Peyer's patch (tissue), 4 donors: ENCODE measurements around the gene SWT1. TPM values are rescaled to one million over a fixed set of nuclear protein-coding genes. Genes with fewer than 3 reads are reported as not detected.

Experiments used
- DNase-seq, 3 donors: peaks; one replicate each; pipeline ENCODE4 v3.0.0-alpha.2; 2017 to 2019
- H3K27ac ChIP-seq, 4 donors: fragments of 200-600 bp; sonication (generic); one replicate each; pipeline ENCODE4 v1.5.1; 2016 to 2019
- H3K27me3 ChIP-seq, 2 donors: fragments of 200-600 bp; sonication (generic); one replicate each; pipeline ENCODE4 v1.5.1; 2019
- H3K36me3 ChIP-seq, 3 donors: fragments of 200-600 bp; sonication (generic); one replicate each; pipeline ENCODE4 v1.5.1; 2016 to 2019
- H3K4me1 ChIP-seq, 4 donors: fragments of 200-600 bp; sonication (generic); one replicate each; pipeline ENCODE4 v1.5.1; 2016 to 2019
- H3K4me3 ChIP-seq, 4 donors: fragments of 200-600 bp; sonication (generic); 1 replicate in 3 of 4; 2 replicates in 1 of 4; pipeline ENCODE4 v1.5.1; 2016 to 2019; ENCODE audit warnings: mild to moderate bottlenecking in 1 of 4
- H3K9me3 ChIP-seq, 4 donors: fragments of 200-600 bp; sonication (generic); one replicate each; pipeline ENCODE4 v1.5.1; 2016 to 2019; ENCODE audit warnings: mild to moderate bottlenecking in 1 of 4
- CTCF ChIP-seq, 6 experiments: fragments of 450-650 bp in 4 of 6; fragments of 200-600 bp in 2 of 6; sonication (generic) in 1 of 6; IDR thresholded peaks; one replicate each; pipeline ENCODE4 v1.5.1; 2017 to 2019; ENCODE audit warnings: antibody characterized with exemption in 6 of 6, mild to moderate bottlenecking in 3 of 6, moderate library complexity in 1 of 6
- POLR2A ChIP-seq, 2 donors: fragments of 450-650 bp; IDR thresholded peaks; one replicate each; pipeline ENCODE4 v1.5.1; 2017; ENCODE audit warnings: antibody characterized with exemption in 2 of 2, mild to moderate bottlenecking in 2 of 2, moderate library complexity in 2 of 2
- total RNA-seq, 4 donors: library from RNA; depleted of rRNA; stranded (reverse); fragments of >200 nt; gene quantifications; one replicate each; pipeline ENCODE4 v1.1.0, GENCODE V29; 2016

Gene SWT1
- total RNA-seq, 4 donors from 2014 or later, result 6.0 to 21.5 (median 8.6) TPM

GRCh38 chr1:185268352-185268751, 111.4 kb downstream of the SWT1 start:
- TF ChIP-seq CTCF (IDR thresholded peaks at IDR 0.05) (no peak), POLR2A (IDR thresholded peaks at IDR 0.05) (no peak)
- Histone ChIP-seq H3K4me3 (no peak overlapping the region), H3K27ac (no peak overlapping the region), H3K27me3 (no peaks in the 10 kb centered on the region), H3K36me3 (no peaks in the 10 kb centered on the region), H3K4me1 (no peaks in the 10 kb centered on the region), H3K9me3 (no peaks in the 10 kb centered on the region)
- DNase-seq, result no peak

GRCh38 chr1:185271921-185272320, 115.0 kb downstream of the SWT1 start:
- no peak overlapping the region for H3K27ac ChIP-seq
- DNase-seq, result no peak
- H3K4me1 ChIP-seq, result no peaks in the 10 kb centered on the region
- no peaks in the 10 kb centered on the region for H3K27me3 ChIP-seq
- no peaks in the 10 kb centered on the region for H3K9me3 ChIP-seq
- H3K4me3 ChIP-seq, result no peak overlapping the region
- TF ChIP-seq CTCF (IDR thresholded peaks at IDR 0.05) (no peak), POLR2A (IDR thresholded peaks at IDR 0.05) (no peak)
- H3K36me3 ChIP-seq, result no peaks in the 10 kb centered on the region

GRCh38 chr1:185279571-185279970, 122.6 kb downstream of the SWT1 start:
- no peak overlapping the region for H3K4me3 ChIP-seq
- H3K27me3 ChIP-seq, result no peaks in the 10 kb centered on the region
- TF ChIP-seq POLR2A (IDR thresholded peaks at IDR 0.05) (no peak), CTCF (IDR thresholded peaks at IDR 0.05) (no peak)
- H3K9me3 ChIP-seq, result no peaks in the 10 kb centered on the region
- no peaks in the 10 kb centered on the region for H3K4me1 ChIP-seq
- DNase-seq, result no peak
- H3K36me3 ChIP-seq, result no peaks in the 10 kb centered on the region
- H3K27ac ChIP-seq, result no peak overlapping the region

- Histone ChIP-seq H3K4me3 (no peak overlapping the region), H3K27ac (no peak overlapping the region), H3K9me3 (no peaks in the 10 kb centered on the region), H3K4me1 (no peaks in the 10 kb centered on the region), H3K27me3 (no peaks in the 10 kb centered on the region), H3K36me3 (no peaks in the 10 kb centered on the region)
- TF ChIP-seq POLR2A (IDR thresholded peaks at IDR 0.05) (no peak), CTCF (IDR thresholded peaks at IDR 0.05) (no peak)
- no peak for DNase-seq
Measured at GRCh38 chr1:185280589-185280988, 123.6 kb downstream of the SWT1 start.

- H3K9me3 ChIP-seq, result no peaks in the 10 kb centered on the region
- H3K27me3 ChIP-seq, result no peaks in the 10 kb centered on the region
- H3K36me3 ChIP-seq, result no peaks in the 10 kb centered on the region
- no peaks in the 10 kb centered on the region for H3K4me1 ChIP-seq
- peak overlapping the region in 1 of 4 donors; percentile 11 for H3K27ac ChIP-seq
- TF ChIP-seq POLR2A (IDR thresholded peaks at IDR 0.05), result no peak
- no peak for TF ChIP-seq CTCF (IDR thresholded peaks at IDR 0.05)
- H3K4me3 ChIP-seq, result no peak overlapping the region
- DNase-seq, result no peak
Measured at GRCh38 chr1:185281245-185281644, 124.3 kb downstream of the SWT1 start.

GRCh38 chr1:185284116-185284515, 127.1 kb downstream of the SWT1 start:
- Histone ChIP-seq H3K27me3 (no peaks in the 10 kb centered on the region), H3K27ac (no peak overlapping the region), H3K36me3 (no peaks in the 10 kb centered on the region), H3K4me1 (no peaks in the 10 kb centered on the region), H3K9me3 (no peaks in the 10 kb centered on the region), H3K4me3 (no peak overlapping the region)
- TF ChIP-seq POLR2A (IDR thresholded peaks at IDR 0.05), result no peak
- no peak for TF ChIP-seq CTCF (IDR thresholded peaks at IDR 0.05)
- DNase-seq, result no peak
